Measurements from ENCODE around the gene TXNRD1. TPM values are rescaled to one million over a fixed set of nuclear protein-coding genes. Genes with fewer than 3 reads are reported as not detected.
A peak's percentile ranks its signal among the peaks of the same experiment; 100 is the strongest.
"Not testable (repeated sequence)": the region's sequence is repeated elsewhere in the genome, so short reads cannot be mapped to it uniquely, and the experiment has no call there.

TXNRD1 gene
- total RNA-seq, 1 experiment from 2014 or later, result 1,733 TPM

DNA sequence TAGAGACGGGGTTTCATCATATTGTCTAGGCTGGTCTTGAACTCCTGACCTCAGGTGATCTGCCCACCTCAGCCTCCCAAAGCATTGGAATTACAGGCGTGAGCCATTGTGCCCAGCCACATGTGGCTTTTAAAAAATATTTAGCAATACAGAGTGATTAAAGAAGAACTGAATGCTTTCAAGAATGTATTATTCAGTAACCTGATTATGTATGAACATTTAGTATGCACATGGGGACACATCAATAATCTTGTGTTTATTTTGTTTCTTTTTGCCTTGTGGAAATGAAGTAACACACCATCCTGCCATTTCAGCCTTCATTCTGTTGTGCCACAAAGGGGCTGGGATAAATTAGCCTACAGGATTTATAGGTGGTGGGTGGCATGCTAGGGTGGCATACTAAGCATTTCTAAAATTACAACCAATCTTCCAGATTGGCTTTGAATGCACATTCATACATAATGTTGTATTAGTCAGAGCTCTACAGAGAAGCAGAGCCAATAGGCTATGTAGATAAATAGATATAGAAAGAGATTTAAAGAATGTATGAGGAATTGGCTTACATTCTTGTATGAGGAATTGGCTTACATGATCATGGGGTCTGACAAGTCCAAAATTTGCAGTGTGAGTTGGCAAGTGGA lies 25.5 kb upstream of the TXNRD1 start:
- DNase-seq (ENCODE audit: extremely low read depth, low read depth), result no peak

DNA sequence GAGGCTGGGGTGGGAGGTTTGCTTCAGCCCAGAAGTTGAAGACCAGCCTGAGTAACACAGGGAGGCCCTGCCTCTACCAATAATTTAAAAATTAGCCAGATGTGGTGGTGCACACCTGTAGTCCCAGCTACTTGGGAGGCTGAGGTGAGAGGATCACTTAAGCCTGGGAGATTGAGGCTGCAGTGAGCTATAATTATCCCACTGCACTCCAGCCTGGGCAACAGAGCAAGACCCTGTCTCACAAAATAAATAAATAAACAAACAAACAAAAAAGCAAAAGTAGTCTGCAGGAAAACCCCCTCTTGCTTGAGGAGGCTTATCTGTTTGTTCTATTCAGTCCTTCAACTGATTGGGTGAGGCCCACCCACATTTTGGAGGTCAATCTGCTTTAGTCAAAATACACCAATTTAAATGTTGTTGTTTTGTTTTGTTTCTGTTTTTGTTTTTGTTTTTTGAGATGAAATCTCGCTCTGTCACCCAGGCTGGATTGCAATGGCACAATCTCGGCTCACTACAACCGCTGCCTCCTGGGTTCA lies 24.9 kb upstream of the TXNRD1 start:
- DNase-seq (ENCODE audit: extremely low read depth, low read depth), result no peak

DNA sequence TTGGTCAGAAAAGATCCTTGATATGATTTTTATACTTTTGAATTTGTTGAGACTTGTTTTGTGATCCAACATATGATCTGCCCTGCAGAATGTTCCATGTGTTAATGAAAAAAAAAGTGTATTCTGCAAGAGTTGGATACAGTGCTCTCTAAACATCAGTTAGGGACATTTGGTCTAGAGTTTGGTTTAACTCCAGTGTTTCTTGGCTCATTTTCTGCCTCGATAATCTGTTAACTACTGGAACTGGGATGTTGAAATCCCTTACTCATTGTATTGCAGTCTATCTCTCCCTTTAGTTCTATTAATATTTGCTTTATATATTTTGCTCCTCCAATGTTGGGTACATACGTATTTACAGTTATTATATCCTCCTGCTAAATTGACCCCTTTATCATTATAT lies 18.3 kb upstream of the TXNRD1 start:
- no peak for DNase-seq (ENCODE audit: extremely low read depth, low read depth)

DNA sequence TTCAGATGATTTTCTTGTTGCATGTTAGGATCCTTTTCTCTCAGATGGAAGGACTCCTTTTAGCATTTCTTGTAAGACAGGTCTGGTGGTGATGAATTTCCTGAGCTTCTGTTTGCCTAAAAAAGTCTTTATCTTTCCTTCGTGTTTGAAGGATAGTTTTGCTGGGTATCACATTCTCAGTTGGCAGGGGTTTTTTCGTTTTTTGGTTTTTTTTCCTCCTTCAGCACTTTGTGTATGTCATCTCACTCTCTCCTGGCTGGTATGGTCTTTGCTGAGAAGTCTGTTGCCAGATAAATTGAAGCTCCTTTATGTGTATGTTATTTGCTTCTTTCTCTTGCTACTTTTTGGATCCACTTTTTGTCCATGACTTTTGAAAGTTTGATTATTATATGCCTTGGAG lies 15.6 kb upstream of the TXNRD1 start:
- no peak for DNase-seq (ENCODE audit: extremely low read depth, low read depth)

DNA sequence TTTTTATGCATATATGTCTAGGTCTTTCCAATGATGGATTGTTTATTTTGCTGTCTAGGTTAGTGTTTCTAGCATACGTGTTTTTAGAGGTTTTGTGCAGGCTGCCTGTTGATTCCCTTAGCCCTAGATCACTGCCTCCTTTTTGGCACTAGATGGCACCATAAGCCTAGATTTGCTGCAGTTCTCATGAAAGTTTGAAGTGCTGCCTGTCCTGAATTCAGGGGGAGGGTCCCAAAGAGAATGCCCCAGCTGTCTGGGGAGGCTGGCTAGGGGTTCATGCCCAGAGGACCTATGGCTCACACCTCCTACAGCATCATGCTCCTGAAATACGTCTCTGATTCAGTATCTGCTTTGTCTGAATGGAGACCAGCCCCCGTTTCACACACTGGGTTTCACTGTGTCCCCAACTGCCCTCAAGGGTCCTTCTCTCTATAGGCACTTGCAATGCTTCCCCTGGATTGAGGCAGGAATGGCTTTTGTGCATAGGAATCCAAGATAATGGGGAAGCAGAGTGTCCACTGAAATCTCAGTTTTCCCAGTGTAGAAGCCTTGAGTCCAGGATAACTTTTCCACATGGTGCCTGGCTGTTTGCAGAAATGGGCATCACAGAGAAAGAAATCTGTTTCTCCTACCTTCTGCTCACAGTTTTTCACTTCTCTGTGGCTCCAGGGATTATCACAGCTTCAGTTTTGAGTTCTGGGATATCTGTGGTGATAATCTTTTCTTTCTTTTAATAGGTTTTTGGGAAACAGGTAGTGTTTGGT lies 14.2 kb upstream of the TXNRD1 start:
- peak; percentile 72 for DNase-seq (ENCODE audit: extremely low read depth, low read depth)

DNA sequence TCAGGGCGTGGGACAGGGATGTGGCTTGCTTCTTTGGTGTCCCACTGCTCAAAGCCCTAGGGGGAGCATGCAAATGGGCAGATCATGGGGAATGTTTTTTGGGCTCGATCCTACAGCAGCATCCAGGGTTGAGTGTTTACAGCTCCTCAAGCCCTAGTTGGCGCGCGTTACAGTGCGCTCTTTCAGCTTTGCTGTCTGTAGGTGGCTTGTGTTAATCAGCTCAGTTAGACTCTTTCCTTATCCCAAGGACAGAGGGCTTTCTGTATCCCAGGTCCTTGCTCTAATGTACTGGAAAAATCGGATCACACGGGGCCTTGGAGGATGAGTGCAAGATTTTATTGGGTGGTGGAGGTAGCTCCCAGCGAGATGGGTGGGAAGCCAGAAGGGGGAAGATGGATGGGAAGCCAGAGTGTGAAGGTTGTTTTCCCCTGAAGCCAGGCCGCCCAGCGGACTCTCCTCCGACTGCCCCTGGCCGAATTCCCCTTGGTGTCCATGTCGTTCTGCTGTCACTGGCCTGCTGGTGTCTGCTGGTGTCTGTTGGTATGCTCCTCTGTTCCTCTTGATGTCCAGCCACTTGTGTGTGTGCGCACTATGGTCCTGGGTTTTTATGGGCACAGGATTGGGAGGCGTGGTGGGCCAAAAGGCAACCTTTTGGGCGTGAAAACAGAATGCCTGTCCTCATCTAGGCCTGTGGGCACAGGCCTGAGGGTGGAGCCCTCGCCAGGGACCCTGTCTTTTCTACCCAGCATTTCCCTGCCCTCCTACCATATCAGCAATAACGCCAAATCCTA lies 10.7 kb upstream of the TXNRD1 start:
- DNase-seq (ENCODE audit: extremely low read depth, low read depth), result no peak

DNA sequence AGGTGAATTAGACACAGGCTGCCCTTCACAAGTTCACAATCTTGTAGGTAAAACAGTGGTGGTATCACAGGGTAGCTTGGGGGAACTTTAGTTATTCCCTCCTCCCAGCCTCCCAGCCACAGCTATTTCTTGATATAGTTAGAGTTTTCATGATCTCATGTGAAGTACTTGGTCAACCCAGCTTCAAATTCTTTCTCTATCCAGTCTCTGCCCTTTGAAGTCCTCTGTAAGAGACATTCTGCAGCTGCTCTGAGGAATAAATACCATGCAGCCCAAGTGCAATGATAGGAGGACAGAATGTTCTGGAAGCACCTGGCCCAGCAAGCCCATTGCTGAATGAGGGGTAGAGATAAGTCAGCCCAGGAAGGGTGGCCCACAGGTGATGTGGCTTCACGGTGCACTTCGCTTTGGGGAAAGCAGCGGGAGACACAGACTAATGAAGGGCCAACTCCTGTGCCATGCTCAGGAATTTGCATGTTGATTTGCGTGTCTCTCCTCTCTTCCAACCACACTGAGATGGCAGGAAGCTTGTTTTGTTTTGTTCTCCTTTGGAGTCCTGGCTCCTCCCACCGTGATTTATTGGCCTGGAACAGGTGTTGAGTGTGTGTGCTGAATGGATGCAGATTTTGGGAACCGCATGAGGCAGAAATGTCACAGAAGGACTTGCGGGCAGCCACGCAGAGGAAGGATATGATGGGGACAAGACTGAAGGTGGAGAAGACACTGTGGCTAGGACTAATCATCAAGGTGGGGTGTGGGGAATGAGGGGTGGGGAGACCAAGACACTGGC lies 8.0 kb upstream of the TXNRD1 start:
- no peak for DNase-seq (ENCODE audit: extremely low read depth, low read depth)

DNA sequence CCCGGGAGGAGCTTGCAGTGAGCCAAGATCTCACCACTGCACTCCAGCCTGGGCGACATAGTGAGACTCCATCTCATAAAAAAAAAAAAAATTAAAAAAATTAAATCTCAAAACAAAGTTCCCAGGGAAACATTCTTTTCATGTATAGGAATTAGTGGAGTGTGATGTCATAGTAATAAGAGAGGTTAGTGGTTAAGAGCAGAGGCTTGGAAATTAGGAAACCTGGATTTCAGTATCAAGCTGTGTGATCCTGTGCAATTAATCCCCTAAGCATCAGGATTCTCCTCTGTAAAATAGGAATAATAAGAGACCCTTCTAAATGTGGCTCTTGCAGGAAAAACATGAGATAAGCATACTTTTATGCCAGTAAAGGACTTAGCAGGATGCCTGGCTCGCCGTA lies 3.1 kb upstream of the TXNRD1 start:
- no peak for DNase-seq (ENCODE audit: extremely low read depth, low read depth)

DNA sequence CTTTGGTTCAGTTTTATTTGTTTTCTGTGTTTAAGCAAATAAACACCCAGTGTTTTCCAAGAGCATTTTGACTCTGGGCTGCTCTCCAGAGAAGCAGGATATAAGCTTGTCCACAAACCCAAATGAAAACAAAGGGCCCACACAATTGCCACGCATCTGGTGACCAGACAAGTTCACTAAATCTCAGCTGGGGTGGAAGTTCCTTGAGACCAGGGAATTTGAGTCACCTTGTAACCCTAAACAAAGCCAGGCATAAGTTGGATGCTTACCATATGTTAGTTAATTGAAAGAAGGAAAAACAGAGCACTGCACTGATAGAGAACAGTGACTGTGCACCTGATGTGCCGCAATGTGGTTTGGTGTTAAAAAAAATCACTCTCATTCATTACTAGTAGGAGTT lies 1.6 kb upstream of the TXNRD1 start:
- no peak for DNase-seq (ENCODE audit: extremely low read depth, low read depth)

DNA sequence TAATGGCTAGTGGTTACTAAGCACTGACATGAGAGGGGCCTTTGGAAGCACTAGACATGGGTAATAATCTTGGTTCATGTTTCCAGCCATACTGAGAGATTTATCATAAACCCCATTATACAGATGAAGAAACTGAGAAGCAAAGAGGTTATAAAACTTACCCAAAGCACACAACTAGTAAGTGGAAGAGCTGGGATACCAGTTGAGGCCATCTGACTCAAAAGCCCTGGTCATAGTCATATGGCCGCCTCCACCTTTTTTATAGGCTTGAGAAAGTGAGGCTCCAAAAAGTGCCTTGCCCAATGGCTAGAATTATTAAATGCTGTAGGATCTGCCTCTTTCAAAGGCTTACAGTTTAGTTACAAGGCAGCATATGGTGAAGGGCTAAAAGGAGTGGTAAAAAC lies 944 bp downstream of the TXNRD1 start:
- no peak for DNase-seq (ENCODE audit: extremely low read depth, low read depth)

DNA sequence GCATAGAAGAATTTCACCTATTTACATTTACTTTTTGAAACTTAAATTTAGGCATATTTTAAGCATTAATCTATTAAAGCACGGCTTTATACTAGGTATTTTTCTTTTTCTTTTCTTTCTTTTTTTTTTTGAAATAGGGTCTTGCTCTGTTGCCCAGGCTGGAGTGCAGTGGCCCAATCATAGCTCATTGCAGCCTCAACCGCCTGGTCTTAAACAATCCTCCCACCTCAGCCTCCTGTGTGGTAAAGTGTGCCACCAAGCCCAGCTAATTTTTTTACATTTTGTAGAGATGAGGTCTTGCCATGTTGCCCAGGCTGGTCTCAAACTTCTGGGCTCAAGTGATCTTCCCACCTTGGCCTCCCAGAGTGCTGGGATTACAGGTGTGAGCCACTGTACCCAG lies 2.9 kb downstream of the TXNRD1 start:
- not testable (repeated sequence) for DNase-seq (ENCODE audit: extremely low read depth, low read depth)

DNA sequence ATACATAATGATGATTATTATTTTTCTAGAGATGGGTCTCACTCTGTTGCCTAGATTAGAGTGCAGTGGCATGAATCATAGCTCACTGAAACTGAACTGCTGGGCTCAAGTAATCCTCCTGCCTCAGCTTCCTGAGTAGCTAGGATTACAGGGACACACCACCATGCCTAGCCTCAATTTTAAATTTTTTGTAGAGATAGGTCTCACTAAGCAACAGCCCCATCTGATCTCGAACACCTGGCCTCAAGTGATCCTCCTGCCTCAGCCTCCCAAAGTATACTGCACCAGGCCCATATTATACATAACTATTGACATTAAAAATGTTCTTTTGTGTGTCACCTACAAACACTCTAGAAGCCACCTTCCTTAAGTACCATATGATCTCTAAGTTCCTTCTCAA lies 3.4 kb downstream of the TXNRD1 start:
- peak; percentile 54 for DNase-seq (ENCODE audit: extremely low read depth, low read depth)

DNA sequence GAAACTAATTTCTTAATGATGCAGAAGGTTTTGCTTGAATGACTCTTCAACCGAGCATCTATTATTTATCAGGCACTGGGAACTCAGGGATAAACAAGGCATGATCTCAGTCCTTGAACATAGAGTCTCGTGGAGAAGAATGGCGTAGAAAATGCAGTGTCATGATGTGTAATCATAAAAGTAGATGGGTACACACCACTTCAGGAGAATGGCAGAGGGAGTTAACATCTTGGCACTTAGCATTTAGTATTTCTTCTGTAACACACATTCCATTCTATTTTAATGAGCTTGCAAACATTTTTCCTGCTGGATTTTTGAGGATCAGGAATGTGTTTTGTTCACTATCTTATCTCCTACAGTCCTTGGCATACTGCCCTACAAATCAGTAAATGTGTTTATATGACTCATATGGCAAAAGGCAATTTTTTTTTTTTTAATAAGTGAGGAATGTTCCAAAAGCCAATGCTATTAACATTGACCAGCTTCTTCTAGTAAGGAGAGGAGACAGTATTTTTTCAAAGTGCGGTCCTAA lies 3.8 kb downstream of the TXNRD1 start:
- DNase-seq (ENCODE audit: extremely low read depth, low read depth), result peak; percentile 99

DNA sequence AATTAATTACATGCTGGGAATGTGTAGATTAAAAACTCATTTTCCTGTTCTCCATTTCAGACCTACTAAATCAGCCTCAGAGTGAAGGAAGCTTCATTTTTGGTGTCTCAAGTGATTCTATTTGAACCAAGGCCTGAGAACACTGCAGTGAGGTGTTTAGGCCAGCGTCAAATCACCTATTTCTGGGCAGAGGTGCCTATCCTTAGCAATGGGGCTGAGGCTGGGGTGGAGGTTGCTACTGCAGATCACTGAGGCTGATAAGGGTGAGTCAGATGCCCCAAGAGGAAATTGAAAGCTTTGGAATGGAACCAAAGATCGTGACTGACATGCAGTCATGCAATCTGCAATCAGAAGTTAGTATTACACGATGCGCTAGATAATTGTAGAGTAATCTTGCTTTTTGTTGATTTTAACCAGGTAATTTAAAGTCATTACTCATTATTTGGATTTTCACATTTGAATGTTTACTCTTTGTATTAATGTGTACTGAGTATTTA lies 4.4 kb downstream of the TXNRD1 start:
- DNase-seq (ENCODE audit: extremely low read depth, low read depth), result peak; percentile 98

DNA sequence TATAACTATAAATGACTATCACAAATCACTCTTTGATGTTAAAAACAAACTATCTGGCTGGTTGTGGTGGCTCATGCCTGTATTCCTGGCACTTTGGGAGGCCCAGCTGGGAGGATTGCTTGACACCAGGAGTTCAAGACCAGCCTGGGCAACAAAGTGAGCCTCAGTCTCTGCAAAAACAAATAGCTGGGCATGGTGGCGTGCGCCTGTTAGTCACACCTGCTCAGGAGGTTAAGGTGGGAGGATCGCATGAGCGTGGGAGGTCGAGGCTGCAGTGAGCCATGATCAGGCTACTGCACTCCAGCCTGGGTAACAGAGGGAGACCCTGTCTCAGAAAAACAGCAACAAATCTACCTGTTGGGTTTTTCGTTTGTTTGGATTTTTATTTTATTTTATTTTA lies 5.4 kb downstream of the TXNRD1 start:
- no peak for DNase-seq (ENCODE audit: extremely low read depth, low read depth)

DNA sequence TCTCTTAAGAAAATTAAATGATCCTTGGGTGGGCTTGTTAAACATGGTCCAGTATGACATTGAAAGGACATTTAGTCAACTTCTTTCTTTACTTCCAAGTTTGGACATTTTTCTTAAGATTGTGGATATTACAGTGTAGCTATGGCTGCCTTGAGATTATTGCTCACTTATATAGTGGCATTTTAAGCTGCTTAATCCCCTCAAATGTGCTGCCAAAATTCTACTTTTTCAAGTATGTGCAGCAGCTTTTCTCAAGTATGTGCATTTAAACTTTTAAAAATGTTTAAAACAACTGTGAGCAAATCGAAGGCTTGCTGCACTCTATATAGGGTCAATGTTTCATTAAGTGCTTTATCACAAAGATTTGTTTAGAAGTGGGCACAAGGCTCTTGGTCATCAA lies 7.4 kb downstream of the TXNRD1 start:
- DNase-seq (ENCODE audit: extremely low read depth, low read depth), result no peak

DNA sequence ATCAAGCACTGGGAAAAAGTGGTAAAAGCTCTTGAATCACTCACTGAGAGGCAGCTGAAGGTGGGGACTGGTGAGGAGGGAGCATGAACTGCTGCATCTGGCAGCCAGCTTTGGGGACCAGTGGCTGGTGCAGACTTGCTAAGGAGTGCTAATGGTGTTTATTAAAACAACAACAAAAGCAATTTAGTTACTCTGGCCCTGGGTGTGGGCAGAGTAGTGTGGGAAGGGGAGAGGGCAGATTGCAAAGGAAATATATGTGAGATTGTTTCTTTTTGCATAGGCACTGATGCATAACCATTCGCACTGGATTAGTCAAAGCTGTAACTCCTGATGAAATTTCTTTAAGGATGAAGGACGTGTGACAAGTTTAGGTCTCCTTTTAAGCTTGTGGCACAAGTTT lies 8.1 kb downstream of the TXNRD1 start:
- DNase-seq (ENCODE audit: extremely low read depth, low read depth), result no peak

DNA sequence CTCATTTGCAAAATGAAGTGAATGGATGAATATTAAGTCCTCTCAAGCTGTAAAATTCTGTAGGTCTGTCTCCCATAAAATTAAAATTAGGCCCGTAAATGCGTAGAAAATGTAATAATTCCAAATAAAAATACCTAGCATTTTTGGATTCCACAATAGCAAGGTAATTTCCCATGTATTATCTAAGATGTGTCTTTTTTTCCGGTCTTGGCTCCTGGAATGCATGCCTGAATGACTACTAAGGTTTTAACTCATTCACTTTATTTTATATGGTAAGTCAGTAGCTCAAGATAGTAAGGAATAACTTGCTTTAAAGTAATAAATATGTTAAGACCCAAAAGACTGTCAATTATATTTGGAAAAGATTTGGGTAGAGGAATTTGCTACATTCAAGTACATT lies 11.1 kb downstream of the TXNRD1 start:
- DNase-seq (ENCODE audit: extremely low read depth, low read depth), result no peak

DNA sequence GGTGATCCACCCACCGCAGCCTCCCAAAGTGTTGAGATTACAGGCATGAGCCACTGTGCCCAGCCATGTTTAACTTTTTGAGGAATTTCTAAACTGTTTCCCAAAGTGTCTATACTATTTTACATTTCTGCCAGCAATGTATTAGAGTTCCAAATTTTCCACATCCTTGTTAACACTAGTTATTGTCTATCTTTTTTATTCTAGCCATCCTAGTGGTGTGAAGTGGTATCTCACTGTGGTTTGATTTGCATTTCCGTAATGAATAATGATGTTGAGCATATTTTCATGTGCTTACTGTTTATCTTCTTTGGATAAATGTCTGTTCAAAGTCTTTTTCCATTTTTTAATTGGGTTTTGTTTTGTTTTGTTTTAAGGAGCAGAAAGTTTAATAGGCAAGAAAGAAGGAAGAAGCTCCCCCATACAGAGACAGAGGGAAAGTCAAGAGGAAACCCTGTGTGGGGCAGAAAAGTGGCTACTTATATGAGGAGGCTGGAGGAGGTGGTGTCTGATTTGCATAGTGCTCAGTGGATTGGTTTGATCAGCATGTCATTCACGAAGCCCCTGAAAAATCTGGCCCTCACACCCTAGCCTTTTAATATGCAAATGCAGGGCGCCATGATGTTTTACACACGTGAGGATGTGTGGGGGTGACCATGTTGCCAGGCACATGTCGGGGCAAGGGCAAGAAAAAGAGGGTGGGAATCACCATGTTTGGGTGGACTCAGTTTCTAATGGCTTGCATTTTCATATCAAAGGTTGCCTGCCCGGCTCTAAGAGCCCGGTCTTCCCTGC lies 14.9 kb downstream of the TXNRD1 start:
- no peak for DNase-seq (ENCODE audit: extremely low read depth, low read depth)
